ENCODE measurements around the gene CNTN4. TPM values are rescaled to one million over a fixed set of nuclear protein-coding genes. Genes with fewer than 3 reads are reported as not detected.

CNTN4 gene
- total RNA-seq, 3 donors from 2014 or later (not counting 1 experiment from before 2014, with no cell fraction given), result not detected

DNA sequence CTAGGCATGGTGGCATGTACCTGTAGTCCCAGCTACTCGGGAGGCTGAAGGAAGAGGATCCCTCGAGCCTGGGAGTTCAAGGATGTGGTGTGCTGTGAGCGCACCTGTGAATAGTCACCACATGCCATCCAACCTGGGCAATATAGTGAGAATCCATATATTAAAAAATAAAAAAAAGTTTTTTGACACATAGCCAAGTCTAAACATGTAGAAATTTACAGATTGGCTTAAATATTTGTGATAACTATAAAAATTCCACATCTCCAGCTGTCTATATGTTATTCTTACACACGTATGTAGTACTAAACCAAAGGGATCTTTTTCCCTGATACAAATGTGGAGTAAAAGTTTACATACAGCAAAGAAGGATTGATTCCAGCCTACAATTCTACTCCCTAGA, 119.7 kb downstream of the CNTN4 start:
- H3K36me3 ChIP-seq (ENCODE audit: control insufficient read depth, insufficient read depth, low read length), result no peaks in the 10 kb centered on the region
- DNase-seq (no peak), ATAC-seq (no peak)
- no peak overlapping the region for H3K4me3 ChIP-seq (ENCODE audit: low read length)
- no peak overlapping the region for H3K27ac ChIP-seq (ENCODE audit: low read length)
- peaks cover 7% of the 10 kb centered on the region for H3K36me3 Mint-ChIP-seq
- peaks cover 12 to 18% of the 10 kb centered on the region in 2 donors for H3K9me3 Mint-ChIP-seq
- no peaks in the 10 kb centered on the region for H3K4me1 ChIP-seq (ENCODE audit: control insufficient read depth, insufficient read depth, low read length)
- intact Hi-C loops (cut with micrococcal nuclease), result no loop called here
- no peaks in the 10 kb centered on the region for H3K27me3 ChIP-seq (ENCODE audit: control insufficient read depth, insufficient read depth, low read length)
- no peak overlapping the region for H3K27ac Mint-ChIP-seq
- no peak overlapping the region for H3K4me3 Mint-ChIP-seq
- no peaks in the 10 kb centered on the region for H3K27me3 Mint-ChIP-seq (ENCODE audit: low read depth in 2 of 2)
- no peaks in the 10 kb centered on the region for H3K4me1 Mint-ChIP-seq
- 73% methylated on average over 3 of the region's 4 CpGs for WGBS (ENCODE audit: insufficient coverage)
- no peak for TF ChIP-seq CTCF (IDR thresholded peaks at IDR 0.05)
- H3K9me3 ChIP-seq (ENCODE audit: control insufficient read depth, insufficient read depth, low read length), result no peaks in the 10 kb centered on the region

GRCh38 chr3:2218816-2219215, 120.2 kb downstream of the CNTN4 start:
- Mint-ChIP-seq H3K9me3 (peaks cover 15 to 18% of the 10 kb centered on the region in 2 donors), H3K4me3 (no peak overlapping the region), H3K27me3 (ENCODE audit: low read depth in 2 of 2) (no peaks in the 10 kb centered on the region), H3K36me3 (peaks cover 7% of the 10 kb centered on the region), H3K27ac (no peak overlapping the region), H3K4me1 (no peaks in the 10 kb centered on the region)
- intact Hi-C loops (cut with micrococcal nuclease), result no loop called here
- ATAC-seq (no peak), DNase-seq (no peak)
- H3K4me3 ChIP-seq (ENCODE audit: low read length), result no peak overlapping the region
- no peak for TF ChIP-seq CTCF (IDR thresholded peaks at IDR 0.05)
- 80% methylated on average over 2 of the region's 2 CpGs for WGBS (ENCODE audit: insufficient coverage)
- H3K27ac ChIP-seq (ENCODE audit: low read length), result no peak overlapping the region
- no peaks in the 10 kb centered on the region for H3K9me3 ChIP-seq (ENCODE audit: control insufficient read depth, insufficient read depth, low read length)
- no peaks in the 10 kb centered on the region for H3K27me3 ChIP-seq (ENCODE audit: control insufficient read depth, insufficient read depth, low read length)
- H3K4me1 ChIP-seq (ENCODE audit: control insufficient read depth, insufficient read depth, low read length), result no peaks in the 10 kb centered on the region
- H3K36me3 ChIP-seq (ENCODE audit: control insufficient read depth, insufficient read depth, low read length), result no peaks in the 10 kb centered on the region

- DNase-seq (no peak), ATAC-seq (no peak)
- intact Hi-C loops (cut with micrococcal nuclease), result no loop called here
- Mint-ChIP-seq H3K4me1 (no peaks in the 10 kb centered on the region), H3K9me3 (peaks cover 3 to 5% of the 10 kb centered on the region in 2 donors), H3K36me3 (no peaks in the 10 kb centered on the region), H3K27ac (no peak overlapping the region), H3K27me3 (ENCODE audit: low read depth in 2 of 2) (no peaks in the 10 kb centered on the region), H3K4me3 (no peak overlapping the region)
- H3K9me3 ChIP-seq (ENCODE audit: control insufficient read depth, insufficient read depth, low read length), result no peaks in the 10 kb centered on the region
- no peaks in the 10 kb centered on the region for H3K27me3 ChIP-seq (ENCODE audit: control insufficient read depth, insufficient read depth, low read length)
- H3K36me3 ChIP-seq (ENCODE audit: control insufficient read depth, insufficient read depth, low read length), result no peaks in the 10 kb centered on the region
- TF ChIP-seq CTCF (IDR thresholded peaks at IDR 0.05), result no peak
- H3K4me1 ChIP-seq (ENCODE audit: control insufficient read depth, insufficient read depth, low read length), result no peaks in the 10 kb centered on the region
- WGBS (ENCODE audit: insufficient coverage), result 69% methylated on average over 3 of the region's 4 CpGs
- H3K4me3 ChIP-seq (ENCODE audit: low read length), result no peak overlapping the region
- H3K27ac ChIP-seq (ENCODE audit: low read length), result no peak overlapping the region
These were observed 137.5 kb downstream of the CNTN4 start for GRCh38 chr3:2236203-2236602.

GRCh38 chr3:2244137-2244536, 145.5 kb downstream of the CNTN4 start:
- H3K9me3 ChIP-seq (ENCODE audit: control insufficient read depth, insufficient read depth, low read length), result no peaks in the 10 kb centered on the region
- no peak overlapping the region for H3K4me3 ChIP-seq (ENCODE audit: low read length)
- Mint-ChIP-seq H3K36me3 (no peaks in the 10 kb centered on the region), H3K27me3 (ENCODE audit: low read depth in 2 of 2) (no peaks in the 10 kb centered on the region), H3K4me1 (no peaks in the 10 kb centered on the region), H3K9me3 (peaks cover 10 to 15% of the 10 kb centered on the region in 2 donors), H3K4me3 (no peak overlapping the region), H3K27ac (no peak overlapping the region)
- no peak for TF ChIP-seq CTCF (IDR thresholded peaks at IDR 0.05)
- DNase-seq, result no peak
- H3K4me1 ChIP-seq (ENCODE audit: control insufficient read depth, insufficient read depth, low read length), result no peaks in the 10 kb centered on the region
- H3K27me3 ChIP-seq (ENCODE audit: control insufficient read depth, insufficient read depth, low read length), result no peaks in the 10 kb centered on the region
- intact Hi-C loops (cut with micrococcal nuclease), result no loop called here
- ATAC-seq, result no peak
- H3K36me3 ChIP-seq (ENCODE audit: control insufficient read depth, insufficient read depth, low read length), result no peaks in the 10 kb centered on the region
- H3K27ac ChIP-seq (ENCODE audit: low read length), result no peak overlapping the region
